HG03060 (cell line): ENCODE data around the gene PDE6B.
"Not testable (repeated sequence)": the region's sequence is repeated elsewhere in the genome, so short reads cannot be mapped to it uniquely, and the experiment has no call there.

Experiments used
- ATAC-seq: cut with Tn5 transposase; IDR thresholded peaks from one replicate; pipeline ENCODE4 v1.9.1; 2021; ENCODE audit warnings: low read depth, moderate number of reproducible peaks; ENCODE audit not compliant: unreplicated experiment

The PDE6B gene

DNA sequence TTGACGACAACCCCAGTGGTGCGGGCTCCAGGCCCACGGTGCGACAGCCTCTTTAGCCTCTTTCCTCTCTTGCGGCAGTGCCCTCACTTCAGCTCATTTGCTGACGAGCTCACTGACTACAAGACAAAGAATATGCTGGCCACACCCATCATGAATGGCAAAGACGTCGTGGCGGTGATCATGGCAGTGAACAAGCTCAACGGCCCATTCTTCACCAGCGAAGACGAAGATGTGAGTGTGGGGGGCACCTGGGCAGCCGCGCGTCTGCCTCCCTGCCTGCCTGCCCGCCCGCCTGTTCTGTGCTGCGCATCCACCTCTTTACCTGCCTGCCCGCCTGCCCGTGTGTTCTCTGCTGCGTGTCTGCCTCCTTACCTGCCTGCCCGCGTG lies 9.2 kb downstream of the PDE6B start:
- no peak for ATAC-seq

DNA sequence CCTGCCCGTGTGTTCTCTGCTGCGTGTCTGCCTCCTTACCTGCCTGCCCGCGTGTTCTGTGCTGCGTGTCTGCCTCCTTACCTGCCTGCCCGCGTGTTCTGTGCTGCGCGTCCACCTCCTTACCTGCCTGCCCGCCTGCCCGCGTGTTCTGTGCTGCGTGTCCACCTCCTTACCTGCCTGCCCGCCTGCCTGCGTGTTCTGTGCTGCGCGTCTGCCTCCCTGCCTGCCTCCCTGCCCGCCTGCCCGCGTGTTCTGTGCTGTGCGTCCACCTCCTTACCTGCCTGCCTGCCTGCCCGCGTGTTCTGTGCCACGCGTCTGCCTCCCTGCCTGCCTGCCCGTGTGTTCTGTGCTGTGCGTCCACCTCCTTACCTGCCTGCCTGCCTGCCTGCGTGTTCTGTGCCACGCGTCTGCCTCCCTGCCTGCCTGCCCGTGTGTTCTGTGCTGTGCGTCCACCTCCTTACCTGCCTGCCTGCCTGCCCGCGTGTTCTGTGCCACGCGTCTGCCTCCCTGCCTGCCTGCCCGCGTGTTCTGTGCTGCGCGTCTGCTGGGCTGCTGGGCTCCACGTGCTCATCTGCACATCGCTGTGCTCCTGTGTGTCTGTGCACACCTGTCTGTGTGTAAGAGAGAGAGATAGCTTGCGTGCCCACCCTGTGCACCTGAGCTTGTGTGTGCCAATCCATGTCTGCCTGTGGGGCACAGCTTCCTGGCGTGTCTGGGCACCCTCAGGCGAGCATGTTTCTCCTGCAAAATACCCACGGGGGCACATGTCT lies 9.9 kb downstream of the PDE6B start:
- not testable (repeated sequence) for ATAC-seq

DNA sequence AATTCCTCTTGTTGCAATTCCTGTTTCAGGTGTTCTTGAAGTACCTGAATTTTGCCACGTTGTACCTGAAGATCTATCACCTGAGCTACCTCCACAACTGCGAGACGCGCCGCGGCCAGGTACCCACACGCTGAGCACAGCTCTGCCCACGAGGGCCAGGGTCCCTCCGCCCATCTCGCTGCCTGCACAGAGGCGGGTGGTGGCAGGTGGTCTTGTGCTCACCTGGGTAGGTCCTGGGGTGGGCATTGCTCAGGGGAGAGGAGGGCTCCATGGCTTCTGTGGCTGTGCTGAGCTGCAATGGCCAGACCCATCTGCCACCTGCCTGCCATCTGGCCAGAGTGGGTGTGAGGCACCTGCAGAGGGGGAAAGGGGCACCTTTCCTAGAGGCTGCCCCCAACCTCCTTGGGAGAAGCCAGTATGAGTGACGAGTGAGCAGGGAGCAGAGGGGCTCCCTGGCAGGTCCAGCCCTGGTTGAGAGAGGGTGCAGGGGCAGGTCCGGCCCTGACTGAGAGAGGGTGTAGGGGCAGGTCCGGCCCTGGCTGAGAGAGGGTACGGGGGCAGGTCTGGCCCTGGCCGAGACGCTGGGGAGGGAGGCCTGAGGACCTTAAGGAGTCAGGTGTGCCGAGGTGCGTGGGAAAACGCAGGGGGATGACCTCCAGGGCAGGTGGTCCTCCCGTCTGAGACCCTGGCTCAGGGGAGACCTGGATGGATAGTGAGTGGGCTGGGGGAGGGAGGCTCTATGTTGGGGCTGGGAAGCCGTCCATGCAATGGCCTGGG lies 10.7 kb downstream of the PDE6B start:
- ATAC-seq, result no peak

DNA sequence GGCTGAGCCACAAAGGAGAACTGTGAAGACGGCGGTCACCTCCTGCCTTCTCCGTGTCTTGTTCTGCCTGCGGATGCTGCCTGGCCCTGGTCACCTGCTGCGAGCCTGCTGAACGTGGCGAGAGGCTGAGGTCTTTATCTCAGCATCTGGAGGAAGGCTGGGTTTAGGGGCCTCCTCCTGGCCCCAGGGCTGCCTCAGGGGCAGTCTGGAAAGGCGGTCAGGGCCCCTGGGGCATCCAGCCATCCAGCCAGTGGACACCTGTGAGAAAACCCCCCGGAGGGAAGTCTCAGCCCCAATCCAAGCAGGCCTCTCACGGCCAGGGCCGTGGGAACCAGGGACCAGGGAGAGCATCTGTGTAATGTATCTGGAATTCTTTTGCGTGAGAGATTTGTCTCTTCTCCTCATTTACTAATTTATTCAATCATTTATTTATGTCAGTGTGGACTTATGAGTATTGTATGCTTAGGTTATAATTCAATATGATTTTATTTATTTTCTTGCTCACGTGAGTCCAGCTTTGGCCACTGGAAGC lies 11.3 kb downstream of the PDE6B start:
- ATAC-seq, result no peak

DNA sequence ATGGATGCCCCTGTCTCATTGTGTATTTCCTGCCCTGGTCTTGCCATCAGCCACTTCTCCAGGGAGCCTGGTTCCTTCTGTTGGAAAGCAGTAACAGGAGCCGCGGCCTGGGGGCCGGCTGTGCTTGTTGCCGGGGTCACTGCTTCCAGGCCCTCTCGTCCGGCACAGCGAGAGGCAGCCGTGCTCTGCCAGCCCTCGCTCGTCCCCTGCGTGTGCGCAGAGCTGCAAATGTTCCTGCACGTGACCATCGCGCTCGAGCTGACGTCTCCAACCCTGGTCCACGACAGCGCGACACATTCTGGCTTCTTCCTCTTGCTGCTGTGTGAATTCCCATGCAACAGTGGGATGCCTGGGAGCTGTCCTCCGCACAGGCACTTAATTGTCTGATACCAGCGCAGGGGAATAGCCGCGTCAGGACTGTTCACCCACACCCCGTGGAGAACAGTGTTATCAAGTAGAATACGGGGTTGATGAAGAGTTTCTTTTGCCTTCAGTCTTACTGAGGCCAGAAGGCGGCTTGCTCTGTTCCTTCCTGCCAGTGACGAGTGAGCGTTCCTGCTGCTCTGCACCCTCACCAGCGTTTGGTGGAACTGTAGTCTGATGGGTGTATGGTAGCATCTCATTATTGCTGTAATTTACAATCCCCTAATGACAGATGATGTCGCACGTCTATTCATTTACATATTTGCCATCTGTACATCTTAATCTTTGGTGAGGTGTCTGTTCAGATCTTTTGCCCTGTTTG lies 12.3 kb downstream of the PDE6B start:
- ATAC-seq, result no peak

DNA sequence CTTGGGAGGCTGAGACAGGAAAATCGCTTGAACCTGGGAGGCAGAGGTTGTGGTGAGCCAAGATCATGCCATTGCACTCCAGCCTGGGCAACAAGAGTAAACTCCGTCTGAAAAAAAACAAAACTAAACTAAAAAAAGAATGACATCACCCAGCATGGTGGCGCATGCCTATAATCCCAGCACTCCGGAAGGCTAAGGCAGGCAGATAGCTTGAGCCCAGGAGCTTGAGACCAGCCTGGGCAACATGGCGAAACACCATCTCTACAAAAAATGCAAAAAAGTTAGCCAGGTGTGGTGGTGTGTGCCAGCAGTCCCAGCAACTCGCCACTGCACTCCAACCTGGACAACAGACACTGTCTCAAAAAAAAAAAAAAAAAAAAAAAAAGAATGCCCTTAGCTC lies 17.0 kb downstream of the PDE6B start:
- ATAC-seq, result not testable (repeated sequence)

DNA sequence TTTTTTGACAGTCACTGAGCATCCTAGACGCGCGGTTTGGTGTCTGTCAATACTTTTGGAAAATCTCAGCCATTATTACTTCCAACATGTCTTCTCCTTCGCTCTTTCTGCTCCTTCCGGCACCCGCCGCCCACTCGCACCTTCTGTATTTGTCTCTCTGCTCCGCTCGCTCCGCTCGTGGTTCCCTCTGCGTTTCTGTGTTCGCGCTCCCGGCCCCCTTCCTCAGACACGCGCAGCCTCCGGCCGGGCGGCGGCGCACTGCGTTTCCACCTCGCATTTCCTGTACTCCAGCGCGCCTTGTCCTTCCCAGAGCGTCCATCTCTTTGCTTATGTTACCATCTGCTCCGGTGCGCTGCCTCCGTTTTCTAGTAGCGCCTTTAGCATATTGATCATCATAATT lies 21.1 kb downstream of the PDE6B start:
- ATAC-seq, result no peak

DNA sequence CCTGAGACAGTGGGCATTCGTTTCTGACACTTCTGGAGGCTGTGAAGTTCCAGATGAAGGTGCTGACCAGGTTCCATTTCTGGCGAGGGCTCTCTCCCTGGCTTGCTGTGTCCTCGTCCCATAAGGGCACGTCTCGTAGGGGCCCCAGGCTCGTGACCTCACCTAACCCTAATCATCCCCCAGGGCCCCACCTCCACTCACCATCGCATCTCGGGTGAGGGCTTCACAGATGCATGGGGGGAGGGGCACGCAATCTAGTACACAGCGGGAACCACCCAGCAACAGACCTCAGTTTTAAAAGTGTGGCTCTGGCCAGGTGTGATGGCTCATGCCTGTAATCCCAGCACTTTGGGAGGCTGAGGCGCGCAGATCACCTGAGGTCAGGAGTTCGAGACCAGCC lies 22.1 kb downstream of the PDE6B start:
- no peak for ATAC-seq

DNA sequence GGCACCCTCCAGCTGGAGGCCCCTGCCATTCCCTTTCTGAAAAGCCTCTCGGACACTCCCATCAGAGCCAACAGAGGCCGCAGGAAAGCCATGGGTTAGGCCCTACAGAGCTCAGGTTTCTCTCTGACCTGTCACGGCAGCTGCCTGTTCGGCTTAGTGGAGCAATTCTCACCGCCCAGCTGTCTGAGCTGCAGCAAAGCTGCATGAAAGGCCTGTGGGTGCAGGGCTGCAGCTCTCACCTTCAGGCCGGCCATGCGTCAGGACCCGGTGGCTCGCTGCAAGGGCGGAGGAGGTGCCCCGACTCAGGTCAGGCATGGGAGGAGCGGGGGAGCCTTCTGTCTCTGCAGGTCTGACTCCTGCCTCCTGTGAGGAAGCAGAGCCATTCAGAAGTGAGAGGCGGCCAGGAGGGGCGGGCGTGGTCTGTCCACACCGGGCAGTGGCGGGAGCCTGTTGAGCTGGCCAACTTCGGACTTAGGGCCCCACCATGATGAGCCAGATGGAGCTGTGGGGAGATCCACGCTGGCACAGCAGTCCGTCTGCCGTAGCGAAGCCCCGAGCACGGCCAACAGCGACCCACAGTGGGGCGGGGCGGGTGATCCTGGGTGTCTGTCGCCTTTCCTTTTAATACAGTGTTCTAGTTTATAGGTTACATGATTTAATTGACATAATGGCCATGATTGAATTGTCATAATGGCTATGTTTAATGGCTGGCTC lies 23.4 kb downstream of the PDE6B start:
- no peak for ATAC-seq

DNA sequence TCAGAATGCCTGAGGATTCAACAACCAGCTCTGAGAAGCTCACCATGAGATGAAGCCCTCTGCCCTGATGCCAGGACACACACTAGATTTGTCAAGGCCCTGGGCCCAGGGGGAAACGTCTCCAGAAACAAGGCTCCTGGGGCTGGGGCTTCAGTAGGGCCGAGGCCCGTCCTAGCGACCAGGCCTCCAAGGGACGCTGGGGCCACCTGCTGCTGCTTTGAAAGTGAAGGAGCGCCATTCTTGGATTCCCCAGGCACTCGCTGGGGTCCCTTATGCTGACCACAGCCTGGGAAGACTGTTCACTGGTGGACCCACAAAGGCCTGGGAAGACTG lies 23.9 kb downstream of the PDE6B start:
- no peak for ATAC-seq

DNA sequence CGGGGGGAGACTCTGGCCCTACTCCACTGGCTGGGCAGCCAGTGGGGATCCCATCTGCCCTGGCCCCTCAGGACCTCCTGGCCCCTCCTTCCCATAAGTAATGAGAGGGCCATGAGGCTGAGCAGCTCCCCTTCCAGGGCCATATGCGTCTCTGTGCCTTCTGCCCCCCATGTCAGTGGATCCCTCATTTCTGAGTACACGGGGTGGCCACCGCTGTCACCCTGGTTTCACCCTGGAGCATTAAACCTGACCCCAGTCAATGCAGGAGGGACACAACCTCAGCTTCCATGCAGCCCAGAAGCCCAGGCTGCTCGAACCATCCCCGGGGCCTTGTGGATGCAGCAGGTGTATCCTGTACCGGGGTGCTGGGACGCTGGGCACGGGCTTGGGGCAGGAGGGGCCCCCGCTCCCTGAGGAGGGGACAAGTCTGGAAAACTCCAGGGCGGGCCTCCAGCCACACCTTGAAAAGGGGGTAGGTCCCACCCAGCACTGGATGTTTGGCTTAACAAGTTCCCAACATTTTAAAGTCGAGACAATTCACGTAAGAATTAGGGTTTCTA lies 24.5 kb downstream of the PDE6B start:
- ATAC-seq, result no peak

DNA sequence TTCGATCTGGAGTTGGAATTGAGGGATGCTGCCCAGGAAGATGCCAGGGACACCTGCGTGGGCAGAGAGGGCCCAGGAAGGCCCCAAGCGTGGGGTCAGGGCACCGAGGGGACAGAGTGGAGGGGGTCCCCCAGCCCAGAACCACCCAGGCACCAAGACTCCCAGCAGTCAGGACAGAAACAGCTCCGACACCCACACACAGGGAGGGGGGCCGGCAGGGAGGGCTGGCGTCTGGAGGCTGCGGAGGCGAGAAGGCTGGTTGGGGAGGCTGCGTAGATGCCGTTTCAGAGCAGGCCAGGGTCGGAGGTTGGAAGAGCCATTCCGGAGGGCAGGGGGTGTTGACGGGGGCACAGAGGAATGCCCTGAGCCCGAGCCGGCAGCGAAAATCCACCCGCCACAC lies 25.1 kb downstream of the PDE6B start:
- ATAC-seq, result no peak

DNA sequence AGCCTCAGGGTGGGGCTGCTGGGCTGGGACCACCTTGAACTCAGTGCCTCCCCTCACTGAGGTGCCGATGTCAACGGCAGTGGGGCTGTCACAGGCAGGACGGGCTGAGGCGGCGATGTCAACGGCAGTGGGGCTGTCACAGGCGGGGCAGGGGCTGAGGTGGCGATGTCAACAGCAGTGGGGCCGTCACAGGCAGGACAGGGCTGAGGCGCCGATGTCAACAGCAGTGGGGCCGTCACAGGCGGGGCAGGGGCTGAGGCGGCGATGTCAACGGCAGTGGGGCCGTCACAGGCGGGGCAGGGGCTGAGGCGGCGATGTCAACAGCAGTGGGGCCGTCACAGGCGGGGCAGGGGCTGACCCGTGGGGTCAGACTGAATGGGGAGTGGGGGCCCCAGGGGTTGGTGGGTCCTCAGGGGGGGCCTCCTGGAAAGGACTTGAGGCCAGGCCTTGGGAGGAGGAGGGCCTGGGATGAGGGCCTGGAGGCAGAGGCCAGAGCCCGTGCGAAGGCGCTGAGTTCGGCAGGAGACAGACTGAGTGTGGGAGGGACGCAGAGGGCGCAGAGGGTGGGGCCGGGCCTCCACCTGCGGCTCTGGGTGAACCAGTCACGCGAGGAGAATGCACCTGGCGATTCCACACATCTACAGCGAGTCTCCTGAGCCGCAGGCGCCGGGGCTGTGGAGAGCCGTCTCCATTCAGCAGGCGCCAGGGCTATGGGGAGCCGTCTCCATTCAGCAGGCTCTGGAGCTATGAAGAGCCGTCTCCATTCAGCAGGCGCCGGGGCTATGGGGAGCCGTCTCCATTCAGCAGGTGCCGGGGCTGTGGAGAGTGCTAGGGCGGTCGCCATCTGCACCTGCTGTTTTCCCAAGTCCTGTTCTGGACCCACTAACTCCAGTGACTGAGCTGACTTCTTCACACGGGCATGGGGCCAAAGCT lies 25.8 kb downstream of the PDE6B start:
- no peak for ATAC-seq

DNA sequence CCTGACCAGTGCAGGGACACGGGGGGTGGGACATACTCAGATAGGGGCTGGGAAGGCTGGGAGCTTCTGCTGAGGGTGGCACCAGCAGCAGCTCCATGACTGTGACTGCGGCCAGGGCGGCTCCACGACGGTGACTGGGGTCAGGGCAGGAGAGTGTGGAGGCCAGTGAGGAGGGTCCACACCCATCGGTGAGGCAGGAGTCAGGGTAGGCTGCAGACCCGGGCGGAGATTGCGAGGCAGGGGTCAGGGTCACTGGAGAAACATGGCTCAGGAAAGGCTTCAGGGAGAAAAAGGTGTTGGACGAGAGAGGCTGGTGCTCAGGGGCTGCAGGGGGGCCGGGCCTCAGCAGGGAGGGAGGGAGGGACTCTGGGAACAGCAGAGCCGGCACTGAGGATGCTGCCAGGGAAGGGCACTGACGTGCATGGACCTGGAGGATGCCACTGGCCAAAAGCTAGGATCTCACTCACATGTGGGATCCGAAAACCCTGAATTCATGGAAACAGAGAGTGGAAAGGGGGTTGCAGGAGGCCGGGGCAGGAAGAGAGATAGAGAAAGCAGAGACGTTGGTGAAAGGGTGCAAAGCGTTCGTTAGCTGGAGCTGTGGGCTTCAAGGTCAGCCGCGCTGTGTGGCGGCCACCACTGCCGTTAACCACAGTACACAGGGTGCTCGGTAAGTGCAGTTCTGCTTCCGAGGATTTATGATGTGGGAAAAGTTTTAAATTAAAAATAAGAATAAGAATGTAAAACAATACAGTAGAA lies 26.7 kb downstream of the PDE6B start:
- no peak for ATAC-seq

DNA sequence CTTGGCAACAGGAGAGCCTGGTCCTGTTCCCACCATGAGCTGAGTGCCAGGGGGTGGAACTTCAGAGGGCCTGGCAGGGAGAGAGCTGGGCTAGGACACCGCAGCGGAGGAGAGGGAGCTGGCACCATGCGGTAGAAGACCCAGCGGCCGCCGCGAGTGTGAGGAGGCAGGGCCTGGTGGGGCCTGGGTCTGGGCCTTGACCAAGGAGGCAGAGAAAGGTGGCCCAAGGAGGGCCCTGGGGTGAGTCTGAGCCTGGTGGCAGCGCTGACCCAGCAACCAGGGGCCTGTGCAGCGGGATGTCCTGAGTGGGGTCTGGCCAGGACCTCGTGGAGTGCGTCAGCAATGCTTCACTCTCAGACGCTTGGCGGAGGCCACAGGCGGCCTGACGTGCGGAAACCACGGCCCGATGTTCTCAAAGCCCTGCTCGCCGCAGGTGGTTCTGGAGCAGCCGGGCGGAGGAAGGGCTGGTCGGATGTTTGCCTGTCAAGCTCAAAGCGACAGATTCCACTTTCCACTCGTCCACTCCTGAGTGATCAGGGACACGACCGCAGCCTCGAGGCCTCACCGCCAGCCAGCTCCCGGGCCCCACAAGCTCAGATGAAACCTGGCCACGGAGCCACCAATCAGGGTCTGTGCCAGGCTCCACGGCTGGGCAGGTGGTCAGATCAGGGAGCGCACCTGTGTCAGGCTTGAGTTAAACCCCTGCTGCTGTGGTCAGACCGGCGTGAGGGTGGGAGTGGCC lies 27.9 kb downstream of the PDE6B start:
- no peak for ATAC-seq

DNA sequence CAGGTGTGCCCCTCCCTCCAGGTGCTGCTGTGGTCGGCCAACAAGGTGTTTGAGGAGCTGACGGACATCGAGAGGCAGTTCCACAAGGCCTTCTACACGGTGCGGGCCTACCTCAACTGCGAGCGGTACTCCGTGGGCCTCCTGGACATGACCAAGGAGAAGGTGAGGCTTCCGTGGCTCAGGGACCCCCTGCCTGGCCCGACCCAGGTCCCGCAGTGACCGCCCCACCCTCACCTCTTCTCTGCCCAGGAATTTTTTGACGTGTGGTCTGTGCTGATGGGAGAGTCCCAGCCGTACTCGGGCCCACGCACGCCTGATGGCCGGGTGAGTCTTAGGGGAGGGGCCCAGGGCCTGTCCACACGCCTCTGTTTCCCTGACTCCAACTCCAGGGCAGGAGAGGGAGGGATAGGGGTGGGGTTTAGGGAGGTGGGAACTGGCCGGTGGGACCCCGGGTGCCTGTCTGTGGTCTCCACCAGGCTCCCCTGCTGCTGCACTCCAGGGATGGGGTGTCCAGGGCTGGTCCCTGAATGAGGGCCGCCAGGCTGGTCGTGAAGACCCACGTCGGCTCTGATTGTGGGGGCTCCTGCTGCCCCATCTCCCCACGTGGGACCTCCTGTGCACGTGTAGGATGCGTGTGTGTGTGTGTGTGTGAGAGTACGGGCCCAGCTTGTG lies 28.6 kb downstream of the PDE6B start:
- ATAC-seq, result no peak

DNA sequence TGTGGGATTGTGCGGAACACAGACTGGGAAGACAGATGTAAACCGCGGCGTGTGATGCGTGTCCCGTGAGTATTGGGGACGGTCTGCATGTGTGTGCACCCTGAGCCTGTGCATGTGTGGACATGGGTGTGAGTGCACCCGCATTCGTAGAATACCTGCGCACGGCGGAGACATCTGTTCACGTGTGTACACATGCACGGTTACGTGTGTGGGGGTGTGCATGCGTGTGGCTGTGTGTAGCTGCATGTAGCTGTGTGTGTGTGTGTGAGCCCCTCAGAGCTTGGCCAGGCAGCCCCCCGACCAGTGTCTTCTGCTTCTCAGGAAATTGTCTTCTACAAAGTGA lies 29.1 kb downstream of the PDE6B start:
- no peak for ATAC-seq
